GM12865 (cell line): ENCODE data around the gene MGAT5.

Experiments used
- DNase-seq: peaks from one replicate; pipeline ENCODE4 v3.0.0; 2010; ENCODE audit warnings: low read depth
- H3K4me3 ChIP-seq: 2 replicates; pipeline ENCODE4 v1.5.1; 2011; ENCODE audit warnings: mild to moderate bottlenecking, low read depth, low read length, control low read depth
- TF ChIP-seq, protein P1 (sequence below): IDR thresholded peaks from 2 replicates; pipeline ENCODE4 v1.5.1; 2011; ENCODE audit warnings: low read length, control low read depth, low read depth, inconsistent platforms; ENCODE audit not compliant: insufficient read depth; ENCODE audit errors: missing control alignments

Gene MGAT5

DNA sequence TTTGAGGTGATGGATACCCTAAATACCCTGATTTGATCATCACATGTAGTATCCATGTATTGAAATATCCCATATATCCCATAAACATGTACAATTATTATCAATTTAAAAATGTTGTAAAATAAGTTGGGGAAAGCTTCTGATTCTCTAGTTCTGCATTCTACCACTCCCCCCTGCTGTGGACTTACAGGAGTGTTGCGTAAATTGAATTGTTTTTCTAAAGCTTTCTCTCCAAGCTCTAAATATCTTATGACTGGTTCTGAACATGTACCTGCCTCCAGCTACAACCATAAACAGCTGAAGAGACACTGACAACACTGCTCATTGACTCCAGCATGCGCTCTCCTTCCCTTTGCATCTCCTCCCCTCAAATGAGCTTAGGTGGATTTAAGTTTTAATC, 145.2 kb downstream of the MGAT5 start:
- H3K4me3 ChIP-seq: no peak overlapping the region
- TF ChIP-seq, protein P1, sequence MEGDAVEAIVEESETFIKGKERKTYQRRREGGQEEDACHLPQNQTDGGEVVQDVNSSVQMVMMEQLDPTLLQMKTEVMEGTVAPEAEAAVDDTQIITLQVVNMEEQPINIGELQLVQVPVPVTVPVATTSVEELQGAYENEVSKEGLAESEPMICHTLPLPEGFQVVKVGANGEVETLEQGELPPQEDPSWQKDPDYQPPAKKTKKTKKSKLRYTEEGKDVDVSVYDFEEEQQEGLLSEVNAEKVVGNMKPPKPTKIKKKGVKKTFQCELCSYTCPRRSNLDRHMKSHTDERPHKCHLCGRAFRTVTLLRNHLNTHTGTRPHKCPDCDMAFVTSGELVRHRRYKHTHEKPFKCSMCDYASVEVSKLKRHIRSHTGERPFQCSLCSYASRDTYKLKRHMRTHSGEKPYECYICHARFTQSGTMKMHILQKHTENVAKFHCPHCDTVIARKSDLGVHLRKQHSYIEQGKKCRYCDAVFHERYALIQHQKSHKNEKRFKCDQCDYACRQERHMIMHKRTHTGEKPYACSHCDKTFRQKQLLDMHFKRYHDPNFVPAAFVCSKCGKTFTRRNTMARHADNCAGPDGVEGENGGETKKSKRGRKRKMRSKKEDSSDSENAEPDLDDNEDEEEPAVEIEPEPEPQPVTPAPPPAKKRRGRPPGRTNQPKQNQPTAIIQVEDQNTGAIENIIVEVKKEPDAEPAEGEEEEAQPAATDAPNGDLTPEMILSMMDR: no peak
- no peak for DNase-seq

DNA sequence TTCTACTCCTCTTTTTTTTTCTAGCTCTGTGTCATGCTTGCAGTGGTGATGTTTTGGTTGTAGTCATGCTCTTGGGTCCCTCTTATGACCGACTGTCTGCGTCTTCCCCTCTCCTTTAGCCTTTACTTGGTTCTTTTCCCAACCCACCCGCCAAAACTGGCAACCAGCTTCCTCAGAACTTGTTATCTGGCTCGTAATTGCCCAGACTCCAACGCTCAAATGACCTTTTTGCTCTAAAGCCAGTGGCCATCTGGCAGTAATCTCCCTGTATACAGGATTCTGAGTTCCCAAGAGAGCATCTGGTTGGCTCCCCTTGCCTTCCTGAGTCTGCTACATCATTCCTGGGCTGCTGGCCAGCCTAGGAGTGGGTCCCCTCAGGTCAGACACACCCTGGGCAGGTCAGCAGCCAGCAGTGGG, 147.2 kb downstream of the MGAT5 start:
- no peak for DNase-seq
- H3K4me3 ChIP-seq: no peak overlapping the region
- TF ChIP-seq, protein P1: no peak

DNA sequence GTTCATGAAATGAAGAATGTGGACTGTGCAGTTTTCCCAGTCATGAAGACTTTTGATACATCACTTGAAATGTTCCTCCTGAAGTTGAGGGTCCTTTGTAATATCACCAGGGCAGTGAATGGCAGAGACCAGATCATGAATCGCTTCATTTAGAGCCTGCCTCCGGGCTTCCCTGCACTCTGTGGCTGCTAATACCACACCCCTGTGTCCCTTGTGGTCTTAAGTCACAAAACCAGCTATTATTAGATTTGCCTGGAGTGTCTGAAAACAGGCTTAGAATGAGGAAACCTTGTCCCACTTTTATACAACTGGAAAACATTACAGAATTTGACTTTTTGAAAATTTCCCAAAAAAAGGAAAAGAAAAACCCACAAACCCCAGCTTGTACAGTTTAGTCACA, 147.9 kb downstream of the MGAT5 start:
- H3K4me3 ChIP-seq: no peak overlapping the region
- TF ChIP-seq, protein P1: no peak
- DNase-seq: no peak

DNA sequence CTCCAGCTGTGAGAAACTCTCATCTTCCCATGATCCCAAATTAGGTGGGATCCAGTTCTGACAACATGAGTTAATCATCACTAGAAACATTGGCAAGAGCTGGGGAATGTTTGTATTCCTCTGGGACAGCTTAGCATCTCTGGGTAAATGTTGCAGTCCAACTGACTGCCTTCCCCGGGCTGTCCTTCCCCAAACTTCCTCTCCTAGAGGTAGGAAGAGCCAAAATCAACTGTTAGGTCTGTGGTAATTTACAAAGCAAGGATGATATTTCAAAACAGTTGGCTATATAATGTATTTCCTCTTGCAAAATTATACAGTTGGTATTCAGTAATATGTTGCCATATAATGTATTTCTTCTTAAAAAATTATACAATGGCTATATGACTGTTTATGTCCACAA, 148.5 kb downstream of the MGAT5 start:
- TF ChIP-seq, protein P1: no peak
- H3K4me3 ChIP-seq: no peak overlapping the region
- no peak for DNase-seq

DNA sequence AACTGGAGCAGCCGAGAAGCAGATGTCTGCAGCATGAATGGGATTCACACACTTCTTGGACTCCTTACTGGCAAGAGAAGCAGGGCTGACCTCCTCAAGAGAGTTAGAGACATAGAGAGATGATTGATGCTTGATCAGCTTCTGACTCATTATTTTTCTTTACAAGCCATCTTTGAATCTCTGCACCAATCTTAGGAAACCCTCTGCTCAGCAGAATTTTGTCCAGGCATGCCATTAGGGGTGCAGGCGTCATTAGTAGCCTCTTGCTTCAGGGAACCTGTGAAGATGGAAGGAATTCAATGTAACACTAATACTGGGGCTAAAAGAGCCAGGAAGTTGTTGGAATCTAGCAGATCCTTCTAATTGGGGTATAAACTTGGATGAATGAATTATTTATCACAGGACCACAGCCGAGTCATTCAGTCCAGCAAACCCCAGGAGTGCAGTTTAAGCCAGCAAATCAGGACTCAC, 151.8 kb downstream of the MGAT5 start:
- no peak for DNase-seq
- TF ChIP-seq, protein P1: no peak
- H3K4me3 ChIP-seq: no peak overlapping the region

DNA sequence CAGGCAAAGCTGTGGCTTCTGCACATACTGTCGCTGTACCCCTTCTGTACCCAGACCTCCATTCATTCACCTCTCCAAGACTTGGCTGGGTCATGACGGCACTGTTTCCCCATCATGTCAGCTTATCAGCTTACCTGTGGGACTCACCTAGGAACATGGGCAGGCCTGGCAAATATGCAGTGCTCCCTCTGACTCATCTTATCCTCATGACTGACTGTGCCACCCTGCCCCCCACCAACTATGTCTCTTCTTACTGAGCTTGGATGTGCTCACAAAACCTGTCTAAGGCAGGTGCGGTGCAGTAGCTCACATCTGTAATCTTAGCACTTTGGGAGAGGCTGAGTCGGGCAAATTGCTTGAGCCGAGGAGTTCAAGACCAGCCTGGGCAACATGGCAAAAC, 152.4 kb downstream of the MGAT5 start:
- H3K4me3 ChIP-seq: no peak overlapping the region
- no peak for DNase-seq
- TF ChIP-seq, protein P1: no peak

DNA sequence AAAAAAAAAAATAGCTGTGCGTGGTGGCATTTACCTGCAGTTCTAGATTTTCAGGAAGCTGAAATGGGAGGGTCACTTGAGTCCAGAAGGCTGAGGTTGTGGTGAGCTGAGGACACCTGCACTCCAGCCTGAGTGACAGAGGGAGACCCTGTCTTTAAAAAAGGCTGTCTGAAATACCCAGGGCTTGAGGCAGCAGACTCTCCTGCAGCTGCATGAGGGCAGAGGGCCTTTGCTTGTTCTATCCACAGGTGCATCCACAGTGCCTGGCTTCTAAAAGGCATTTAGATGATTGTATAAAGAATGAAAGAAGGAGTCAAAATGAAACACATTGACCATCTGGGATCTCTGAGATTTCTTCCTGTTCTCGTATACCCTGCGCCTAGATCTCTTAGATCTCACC, 152.9 kb downstream of the MGAT5 start:
- no peak overlapping the region for H3K4me3 ChIP-seq
- TF ChIP-seq, protein P1: no peak
- peak; percentile 28 for DNase-seq
